Panc1 (cell line): Measurements from ENCODE around the gene NSL1. TPM values are rescaled to one million over a fixed set of nuclear protein-coding genes. Genes with fewer than 3 reads are reported as not detected.

Experiments used
- ATAC-seq: fragments of 200-7000 bp; cut with Tn5 transposase; 2 replicates; pipeline ENCODE4 v1.9.1; 2020; ENCODE audit warnings: mild to moderate bottlenecking, moderate library complexity
- BruUV-seq: library from RNA; stranded (reverse); fragments of 400-500 nt; replicated peaks from 2 replicates; lab custom pipeline; 2021; lab: Mats Ljungman, UMichigan
- CTCF ChIA-PET: fragments of 300-600 bp; sonication (Branson Sonifier 250); formaldehyde crosslinking; loops from one replicate; lab custom pipeline; 2022; ENCODE audit warnings: antibody characterized with exemption; lab: Charles Lee
- POLR2A ChIA-PET: fragments of 300-600 bp; sonication (Branson Sonifier 250); formaldehyde crosslinking; loops from one replicate; lab custom pipeline; 2022; ENCODE audit warnings: antibody characterized with exemption; lab: Charles Lee
- DNase-seq: peaks from one replicate; pipeline ENCODE4 v3.0.0-alpha.2; 2010; ENCODE audit warnings: low read depth, low spot score
- H3K27ac ChIP-seq: 2 replicates; pipeline ENCODE4 v1.5.1; 2011; ENCODE audit warnings: mild to moderate bottlenecking, low read length, inconsistent platforms
- H3K27me3 ChIP-seq: fragments of 200-500 bp; sonication (Bioruptor generic); 2 replicates; pipeline ENCODE4 v1.6.0; 2014; ENCODE audit warnings: low read length, inconsistent platforms; ENCODE audit not compliant: control insufficient read depth, insufficient read depth
- H3K36me3 ChIP-seq: fragments of 200-500 bp; sonication (Bioruptor generic); 2 replicates; pipeline ENCODE4 v1.5.1; 2014; ENCODE audit warnings: inconsistent platforms, mild to moderate bottlenecking, low read length, moderate library complexity; ENCODE audit not compliant: control insufficient read depth, insufficient read depth
- H3K4me1 ChIP-seq: 2 replicates; pipeline ENCODE4 v1.5.1; 2011; ENCODE audit warnings: inconsistent platforms, mild to moderate bottlenecking, low read length, moderate library complexity; ENCODE audit not compliant: control insufficient read depth, insufficient read depth
- H3K4me3 ChIP-seq, 2 experiments: 2 replicates each; pipeline ENCODE4 v1.5.1; 2011 to 2012; ENCODE audit warnings: low read depth in 2 of 2, low read length in 2 of 2, mild to moderate bottlenecking in 2 of 2, inconsistent platforms in 1 of 2, moderate library complexity in 1 of 2
- H3K9me3 ChIP-seq: fragments of 200-500 bp; sonication (Bioruptor generic); 2 replicates; pipeline ENCODE4 v1.5.1; 2014; ENCODE audit warnings: low read depth, mild to moderate bottlenecking, inconsistent platforms, low read length, moderate library complexity; ENCODE audit not compliant: control insufficient read depth, insufficient read depth
- CTCF ChIP-seq: fragments of 450-650 bp; IDR thresholded peaks from 2 replicates; pipeline ENCODE4 v1.5.1; 2017; ENCODE audit warnings: mild to moderate bottlenecking
- POLR2AphosphoS5 ChIP-seq: IDR thresholded peaks from 2 replicates; pipeline ENCODE4 v1.6.1; 2012; ENCODE audit warnings: mild to moderate bottlenecking, low read depth, low read length, moderate library complexity
- REST ChIP-seq, 2 experiments: IDR thresholded peaks; 2 replicates each; pipeline ENCODE4 v1.6.1; 2011 to 2012; ENCODE audit warnings: low read depth in 2 of 2, control low read depth in 1 of 2, low read length in 1 of 2, mild to moderate bottlenecking in 1 of 2, moderate library complexity in 1 of 2; ENCODE audit not compliant: insufficient read depth in 1 of 2
- SIN3A ChIP-seq: IDR thresholded peaks from 2 replicates; pipeline ENCODE4 v1.6.1; 2012; ENCODE audit warnings: low read depth, mild to moderate bottlenecking, low read length, moderate library complexity, borderline replicate concordance; ENCODE audit not compliant: insufficient read depth
- TCF7L2 ChIP-seq: IDR thresholded peaks from 2 replicates; pipeline ENCODE4 v1.6.1; 2011; ENCODE audit warnings: mild to moderate bottlenecking, low read depth, low read length, inconsistent platforms
- in situ Hi-C: cut with HindIII; loops from 2 replicates; pipeline ENCODE4 v1.10.0; 2016; ENCODE audit warnings: low sequenced_read_pairs, low pct_unique_long_range_greater_than_20kb
- intact Hi-C: fragments of 100-400 bp; cut with micrococcal nuclease; formaldehyde crosslinking; loops from one replicate; pipeline ENCODE4 v1.10.0; 2022; ENCODE audit not compliant: unreplicated experiment
- total RNA-seq: library from RNA; stranded (reverse); gene quantifications from one replicate; pipeline ENCODE4 v1.2.1, GENCODE V29; 2021; ENCODE audit not compliant: unreplicated experiment

NSL1 gene
- total RNA-seq, 1 experiment from 2014 or later: 21.8 TPM

GRCh38 chr1:212753749-212754148 is 37.8 kb downstream of the NSL1 start:
- no peak overlapping the region for H3K27ac ChIP-seq
- H3K36me3 ChIP-seq: no peaks in the 10 kb centered on the region
- no TSS peak for BruUV-seq
- no peak for DNase-seq
- in situ Hi-C loops (no loop called here), intact Hi-C loops (no loop called here)
- no peaks in the 10 kb centered on the region for H3K9me3 ChIP-seq
- CTCF ChIA-PET: no interaction called here
- no peak for TF ChIP-seq TCF7L2
- no peak for TF ChIP-seq SIN3A
- no peak for TF ChIP-seq REST (IDR thresholded peaks at IDR 0.05; ENCODE audit: insufficient read depth in 1 of 2, low read depth in 2 of 2, low read length in 1 of 2)
- TF ChIP-seq POLR2AphosphoS5: no peak
- no peaks in the 10 kb centered on the region for H3K27me3 ChIP-seq
- no peak for ATAC-seq
- POLR2A ChIA-PET: no interaction called here
- no peak overlapping the region for H3K4me3 ChIP-seq
- no peaks in the 10 kb centered on the region for H3K4me1 ChIP-seq

- no peak for ATAC-seq
- intact Hi-C loops: no loop called here
Measured at GRCh38 chr1:212752934-212753497, 38.6 kb downstream of the NSL1 start.

More at GRCh38 chr1:212752934-212753497, 38.6 kb downstream of the NSL1 start:
- TF ChIP-seq CTCF: no peak
- no peak for TF ChIP-seq POLR2AphosphoS5
- no peak for TF ChIP-seq REST (IDR thresholded peaks at IDR 0.05; ENCODE audit: insufficient read depth in 1 of 2, low read depth in 2 of 2, low read length in 1 of 2)
- no peak for TF ChIP-seq TCF7L2
- no peak for TF ChIP-seq SIN3A
- Histone ChIP-seq H3K27ac (no peak overlapping the region), H3K36me3 (no peaks in the 10 kb centered on the region), H3K4me1 (no peaks in the 10 kb centered on the region), H3K4me3 (no peak overlapping the region), H3K9me3 (no peaks in the 10 kb centered on the region), H3K27me3 (no peaks in the 10 kb centered on the region)
- no TSS peak for BruUV-seq
- no peak for DNase-seq
- ChIA-PET CTCF (interaction anchor here (0.7 kb wide), 1 partner anchor 224 kb away, joined by 5 read pairs; no protein-coding TSS in a partner anchor), POLR2A (no interaction called here)
- in situ Hi-C loops: no loop called here
